T-cell (primary cell): ENCODE data around the gene HSP90AB1. TPM values are rescaled to one million over a fixed set of nuclear protein-coding genes. Genes with fewer than 3 reads are reported as not detected.

Source experiments
- ATAC-seq, 4 experiments: fragments of 200-7000 bp in 3 of 4; fragments of 150-1000 bp in 1 of 4; cut with Tn5 transposase; replicated peaks in 1 of 4; 1 replicate in 3 of 4; 2 replicates in 1 of 4; pipeline ENCODE4 v1.10.0; 2021; ENCODE audit warnings: moderate library complexity in 3 of 4, mild to moderate bottlenecking in 2 of 4, moderate number of reproducible peaks in 1 of 4
- CTCF ChIA-PET, 2 donors: fragments of 300-600 bp; sonication (Branson Sonifier 250); formaldehyde crosslinking; loops; one replicate each; lab custom pipeline; 2022; ENCODE audit warnings: antibody characterized with exemption in 2 of 2; lab: Charles Lee
- POLR2A ChIA-PET, 2 donors: fragments of 300-600 bp; sonication (Branson Sonifier 250); formaldehyde crosslinking; loops; one replicate each; lab custom pipeline; 2022; ENCODE audit warnings: antibody characterized with exemption in 2 of 2; lab: Charles Lee
- DNase-seq, 35 experiments: peaks; one replicate each; pipeline versions ENCODE4 v3.0.0 to v3.0.0-alpha.2; 2013 to 2023
- H3K27ac ChIP-seq: one replicate; pipeline ENCODE4 v1.5.1; 2013; ENCODE audit warnings: low read length
- H3K27me3 ChIP-seq, 2 experiments: replicated peaks in 1 of 2; 1 replicate in 1 of 2; 2 replicates in 1 of 2; pipeline versions ENCODE4 v1.6.1 to v1.7.0; 2013; ENCODE audit warnings: low read length in 1 of 2, mixed read lengths in 1 of 2; ENCODE audit not compliant: control insufficient read depth in 2 of 2, insufficient read depth in 2 of 2; ENCODE audit errors: extremely low read depth in 1 of 2
- H3K36me3 ChIP-seq, 2 donors: 1 replicate in 1 of 2; 2 replicates in 1 of 2; pipeline versions ENCODE4 v1.6.1 to v1.7.0; 2013; ENCODE audit warnings: low read length in 1 of 2; ENCODE audit not compliant: control insufficient read depth in 2 of 2, insufficient read depth in 1 of 2; ENCODE audit errors: extremely low read depth in 1 of 2
- H3K4me1 ChIP-seq, 2 experiments: 1 replicate in 1 of 2; 2 replicates in 1 of 2; pipeline versions ENCODE4 v1.6.1 to v1.7.0; 2013; ENCODE audit warnings: low read length in 2 of 2, mixed read lengths in 1 of 2; ENCODE audit not compliant: insufficient read depth in 2 of 2, control insufficient read depth in 1 of 2; ENCODE audit errors: extremely low read depth in 1 of 2
- H3K4me3 ChIP-seq, 2 donors: 1 replicate in 1 of 2; 2 replicates in 1 of 2; pipeline versions ENCODE4 v1.5.1 to v1.7.0; 2013; ENCODE audit warnings: mild to moderate bottlenecking in 2 of 2, low read length in 1 of 2, moderate library complexity in 1 of 2; ENCODE audit not compliant: control insufficient read depth in 1 of 2; ENCODE audit errors: extremely low read depth in 1 of 2
- H3K9me3 ChIP-seq: 2 replicates; pipeline ENCODE4 v1.7.0; 2013
- H3K27ac Mint-ChIP-seq, 2 donors: one replicate each; pipeline ENCODE4 v1.8.0; 2020 to 2021; ENCODE audit warnings: mild to moderate bottlenecking in 2 of 2, mixed read lengths in 2 of 2
- H3K27me3 Mint-ChIP-seq, 2 donors: one replicate each; pipeline ENCODE4 v1.8.0; 2021 to 2022; ENCODE audit warnings: mixed read lengths in 2 of 2
- H3K36me3 Mint-ChIP-seq: one replicate; pipeline ENCODE4 v1.8.0; 2021; ENCODE audit warnings: mixed read lengths
- H3K4me1 Mint-ChIP-seq, 3 donors: one replicate each; pipeline ENCODE4 v1.8.0; 2020 to 2022; ENCODE audit warnings: mixed read lengths in 3 of 3, mild to moderate bottlenecking in 1 of 3
- H3K4me3 Mint-ChIP-seq, 3 donors: one replicate each; pipeline ENCODE4 v1.8.0; 2020 to 2022; ENCODE audit warnings: mild to moderate bottlenecking in 3 of 3, mixed read lengths in 3 of 3, moderate library complexity in 3 of 3
- H3K9me3 Mint-ChIP-seq, 3 donors: one replicate each; pipeline ENCODE4 v1.8.0; 2020 to 2022; ENCODE audit warnings: mixed read lengths in 3 of 3
- WGBS: methylation state at CpG from one replicate; pipeline ENCODE4 v1.1.5; 2013; ENCODE audit warnings: missing lambda C conversion rate; ENCODE audit not compliant: insufficient coverage; 5-methylcytosine and 5-hydroxymethylcytosine counted together
- total RNA-seq, 35 experiments: library from RNA in 6 of 35; stranded (reverse) in 6 of 35; fragments of 120-200 nt in 1 of 35; gene quantifications; one replicate each; pipeline versions ENCODE4 v1.2.1 to v1.2.4 and lab custom pipeline; 2013 to 2026

HSP90AB1 gene
- total RNA-seq, 5 donors from 2014 or later (not counting 1 experiment from before 2014, with no cell fraction given): 394 to 454 (median 404) TPM

- 99% methylated on average over 7 of the region's 8 CpGs for WGBS
- H3K36me3 ChIP-seq: peaks cover 12 to 53% of the 10 kb centered on the region in 2 donors
- Mint-ChIP-seq H3K36me3 (peaks cover 37% of the 10 kb centered on the region), H3K27ac (no peak overlapping the region), H3K4me1 (peaks cover 11 to 14% (median 13%) of the 10 kb centered on the region in 3 donors), H3K9me3 (no peaks in the 10 kb centered on the region), H3K4me3 (no peak overlapping the region), H3K27me3 (peaks cover 11 to 16% of the 10 kb centered on the region in 2 donors)
- ChIA-PET CTCF (interaction anchor here in 1 of 2 donors (0.7 to 1.3 kb wide), 2 partner anchors 10 to 600 kb away, joined by 3 read pairs; no protein-coding TSS in a partner anchor), POLR2A (no interaction called here)
- ATAC-seq (no peak), DNase-seq (no peak)
- H3K4me1 ChIP-seq: peaks cover 3 to 15% of the 10 kb centered on the region in 2 experiments
- H3K4me3 ChIP-seq: no peak overlapping the region
- H3K27me3 ChIP-seq: peaks cover under 1 to 21% of the 10 kb centered on the region in 2 experiments
- no peak overlapping the region for H3K27ac ChIP-seq
- no peaks in the 10 kb centered on the region for H3K9me3 ChIP-seq
Measured at GRCh38 chr6:44301106-44301505, 54.2 kb downstream of the HSP90AB1 start.

- POLR2A ChIA-PET: no interaction called here
- H3K27me3 ChIP-seq: peaks cover 0 to 12% of the 10 kb centered on the region in 2 experiments
- H3K36me3 ChIP-seq: peaks cover 12 to 61% of the 10 kb centered on the region in 2 donors
- no peak overlapping the region for H3K4me3 ChIP-seq
- no peaks in the 10 kb centered on the region for H3K9me3 Mint-ChIP-seq
- 96% methylated on average over 9 of the region's 14 CpGs for WGBS
- peaks cover 3 to 12% of the 10 kb centered on the region in 2 experiments for H3K4me1 ChIP-seq
- DNase-seq (no peak), ATAC-seq (no peak)
- H3K27me3 Mint-ChIP-seq: peaks cover 2 to 8% of the 10 kb centered on the region in 2 donors
- no peak overlapping the region for H3K27ac Mint-ChIP-seq
- no peak overlapping the region for H3K4me3 Mint-ChIP-seq
- CTCF ChIA-PET: interaction anchor here in 1 of 2 donors (0.7 to 1.3 kb wide), 2 partner anchors 9 to 601 kb away, joined by 3 read pairs; no protein-coding TSS in a partner anchor
- no peak overlapping the region for H3K27ac ChIP-seq
- H3K36me3 Mint-ChIP-seq: peaks cover 40% of the 10 kb centered on the region
- no peaks in the 10 kb centered on the region for H3K9me3 ChIP-seq
- H3K4me1 Mint-ChIP-seq: peaks cover 5 to 7% (median 5%) of the 10 kb centered on the region in 3 donors
Measured at GRCh38 chr6:44301782-44302564, 55.1 kb downstream of the HSP90AB1 start.

- Histone ChIP-seq H3K9me3 (no peaks in the 10 kb centered on the region), H3K4me3 (no peak overlapping the region), H3K27ac (no peak overlapping the region), H3K27me3 (peaks cover 0 to 6% of the 10 kb centered on the region in 2 experiments), H3K36me3 (peaks cover 12 to 70% of the 10 kb centered on the region in 2 donors), H3K4me1 (peaks cover 0 to 4% of the 10 kb centered on the region in 2 experiments)
- ATAC-seq (no peak), DNase-seq (no peak)
- Mint-ChIP-seq H3K36me3 (peaks cover 46% of the 10 kb centered on the region), H3K9me3 (no peaks in the 10 kb centered on the region), H3K27me3 (peaks cover 0 to 6% of the 10 kb centered on the region in 2 donors), H3K4me3 (no peak overlapping the region), H3K4me1 (peaks cover 1 to 3% (median 2%) of the 10 kb centered on the region in 3 donors), H3K27ac (no peak overlapping the region)
- ChIA-PET POLR2A (no interaction called here), CTCF (no interaction called here)
- 99% methylated on average over 9 of the region's 12 CpGs for whole genome bisulfite sequencing
Measured at GRCh38 chr6:44302856-44303255, 56.0 kb downstream of the HSP90AB1 start.

Other genes starting within 250 kb of the HSP90AB1 start
- gene MRPL14, start 119.6 kb upstream of the HSP90AB1 start, total RNA-seq: 10 to 100 TPM; 12.0 to 24.2 (median 22.3) TPM
- gene TMEM63B, start 119.5 kb upstream of the HSP90AB1 start, total RNA-seq: 10 to 100 TPM; 16.6 to 21.1 (median 19.3) TPM
- gene CAPN11, start 88.3 kb upstream of the HSP90AB1 start, total RNA-seq: under 1 TPM in 1 of 5 donors, not detected in 4; 0.79 TPM
- gene MYMX, start 30.2 kb upstream of the HSP90AB1 start, total RNA-seq: not detected
- 1 to 10 TPM; 1.3 to 8.0 (median 3.4) TPM for gene SLC29A1, start 23.5 kb upstream of the HSP90AB1 start, total RNA-seq
- gene SLC35B2, start 10.4 kb downstream of the HSP90AB1 start, total RNA-seq: 10 to 100 TPM; 14.6 to 21.8 (median 20.3) TPM
- gene NFKBIE, start 18.4 kb downstream of the HSP90AB1 start, total RNA-seq: 10 to 100 TPM in 4 of 5 donors, 1 to 10 TPM in 1; 9.9 to 35.0 (median 13.6) TPM
- gene TMEM151B, start 23.3 kb downstream of the HSP90AB1 start, total RNA-seq: under 1 TPM in 3 of 5 donors, not detected in 2; 0.13 to 0.18 (median 0.14) TPM
- gene AARS2, start 66.2 kb downstream of the HSP90AB1 start, total RNA-seq: 10 to 100 TPM; 16.7 to 28.5 (median 25.8) TPM
- gene SPATS1, start 95.5 kb downstream of the HSP90AB1 start, total RNA-seq: not detected
- 10 to 100 TPM; 16.9 to 18.8 (median 17.9) TPM for gene CDC5L, start 140.6 kb downstream of the HSP90AB1 start, total RNA-seq